Neuronal stem cell (in vitro differentiated cells): ENCODE results near the gene MGST2.

ENCODE experiments used
- DNase-seq: peaks from one replicate; pipeline ENCODE4 v3.0.0-alpha.2; 2013; ENCODE audit warnings: low spot score
- H2AFZ ChIP-seq: one replicate; pipeline ENCODE4 v1.6.1; 2013; ENCODE audit warnings: mild to moderate bottlenecking, low read length, inconsistent platforms
- H2AK5ac ChIP-seq: 2 replicates; pipeline ENCODE4 v1.6.1; 2013; ENCODE audit warnings: low read depth, mild to moderate bottlenecking, inconsistent platforms, low read length, moderate library complexity, mixed read lengths
- H2BK120ac ChIP-seq: 2 replicates; pipeline ENCODE4 v1.6.1; 2013; ENCODE audit warnings: low read depth, mild to moderate bottlenecking, inconsistent platforms, low read length, moderate library complexity, mixed read lengths
- H2BK12ac ChIP-seq: one replicate; pipeline ENCODE4 v1.6.1; 2013; ENCODE audit warnings: low read length, inconsistent platforms
- H2BK15ac ChIP-seq: 2 replicates; pipeline ENCODE4 v1.6.1; 2013; ENCODE audit warnings: mild to moderate bottlenecking, low read length, inconsistent platforms, mixed read lengths
- H2BK5ac ChIP-seq: one replicate; pipeline ENCODE4 v1.6.1; 2013; ENCODE audit warnings: inconsistent platforms, mild to moderate bottlenecking, low read length, moderate library complexity
- H3K14ac ChIP-seq: one replicate; pipeline ENCODE4 v1.6.1; 2013; ENCODE audit warnings: low read length, inconsistent platforms
- H3K18ac ChIP-seq: 2 replicates; pipeline ENCODE4 v1.6.1; 2013; ENCODE audit warnings: low read length, inconsistent platforms
- H3K23ac ChIP-seq: 2 replicates; pipeline ENCODE4 v1.6.1; 2013; ENCODE audit warnings: low read depth, mild to moderate bottlenecking, mixed read lengths, low read length, inconsistent platforms; ENCODE audit not compliant: poor library complexity
- H3K27ac ChIP-seq: replicated peaks from 3 replicates; pipeline ENCODE4 v1.5.1; 2013; ENCODE audit warnings: low read length, inconsistent platforms
- H3K27me3 ChIP-seq, 3 experiments: 2 replicates each; pipeline ENCODE4 v1.6.1; 2013; ENCODE audit warnings: low read length in 3 of 3, mild to moderate bottlenecking in 2 of 3, inconsistent platforms in 1 of 3, low read depth in 1 of 3, mixed read lengths in 1 of 3, moderate library complexity in 1 of 3; ENCODE audit not compliant: control insufficient read depth in 3 of 3, insufficient read depth in 3 of 3
- H3K36me3 ChIP-seq, 2 donors: replicated peaks in 1 of 2; 2 replicates each; pipeline ENCODE4 v1.6.1; 2013; ENCODE audit warnings: low read length in 2 of 2; ENCODE audit not compliant: control insufficient read depth in 2 of 2, insufficient read depth in 2 of 2
- H3K4ac ChIP-seq: 2 replicates; pipeline ENCODE4 v1.6.1; 2013; ENCODE audit warnings: inconsistent platforms, mild to moderate bottlenecking, low read length, moderate library complexity
- H3K4me1 ChIP-seq, 2 donors: 1 replicate in 1 of 2; 2 replicates in 1 of 2; pipeline ENCODE4 v1.6.1; 2013; ENCODE audit warnings: low read length in 2 of 2, low read depth in 1 of 2; ENCODE audit not compliant: control insufficient read depth in 2 of 2, insufficient read depth in 1 of 2
- H3K4me2 ChIP-seq: one replicate; pipeline ENCODE4 v1.6.1; 2013; ENCODE audit warnings: mild to moderate bottlenecking, low read length, inconsistent platforms; ENCODE audit not compliant: insufficient read depth, poor library complexity, severe bottlenecking
- H3K4me3 ChIP-seq, 2 donors: 2 replicates each; pipeline ENCODE4 v1.5.1; 2013; ENCODE audit warnings: low read length in 2 of 2, mild to moderate bottlenecking in 2 of 2, inconsistent platforms in 1 of 2, moderate library complexity in 1 of 2
- H3K79me1 ChIP-seq: one replicate; pipeline ENCODE4 v1.6.1; 2013; ENCODE audit warnings: low read depth, mild to moderate bottlenecking, inconsistent platforms, low read length, moderate library complexity
- H3K9ac ChIP-seq: one replicate; pipeline ENCODE4 v1.6.1; 2013; ENCODE audit warnings: mild to moderate bottlenecking, low read depth, low read length, inconsistent platforms; ENCODE audit not compliant: poor library complexity
- H3K9me3 ChIP-seq, 2 donors: replicated peaks in 1 of 2; 2 replicates each; pipeline versions ENCODE3 to v1.6.1; 2013; ENCODE audit warnings: low read length in 2 of 2, mild to moderate bottlenecking in 2 of 2, inconsistent platforms in 1 of 2, low read depth in 1 of 2, mixed read lengths in 1 of 2, moderate library complexity in 1 of 2; ENCODE audit not compliant: control insufficient read depth in 2 of 2, insufficient read depth in 1 of 2
- H4K8ac ChIP-seq: one replicate; pipeline ENCODE4 v1.6.1; 2013; ENCODE audit warnings: low read depth, mild to moderate bottlenecking, inconsistent platforms, low read length, moderate library complexity
- H4K91ac ChIP-seq: one replicate; pipeline ENCODE4 v1.6.1; 2013; ENCODE audit warnings: low read length, low read depth, mild to moderate bottlenecking, inconsistent platforms; ENCODE audit not compliant: poor library complexity
- WGBS, 2 donors: extraction: QIAGEN DNeasy Blood & Tissue Kit; methylation state at CpG; one replicate each; pipeline ENCODE4 v1.1.7; 2013; ENCODE audit warnings: missing lambda C conversion rate in 2 of 2, mixed read lengths in 1 of 2; ENCODE audit not compliant: insufficient read length in 2 of 2, insufficient replicate concordance in 1 of 2; ENCODE audit errors: extremely low coverage in 2 of 2; 5-methylcytosine and 5-hydroxymethylcytosine counted together

The MGST2 gene

GRCh38 chr4:139718358-139718757, 52.7 kb downstream of the MGST2 start:
- Histone ChIP-seq H3K14ac (no peak overlapping the region), H4K8ac (no peak overlapping the region), H4K91ac (no peak overlapping the region), H3K36me3 (peaks cover 10 to 30% of the 10 kb centered on the region in 2 donors), H3K4me2 (no peak overlapping the region), H2BK5ac (no peak overlapping the region), H3K27ac (no peak overlapping the region), H3K18ac (no peak overlapping the region), H3K27me3 (no peaks in the 10 kb centered on the region), H2BK120ac (no peak overlapping the region), H3K9me3 (no peaks in the 10 kb centered on the region), H2AFZ (no peak overlapping the region), H2AK5ac (no peak overlapping the region), H3K9ac (no peak overlapping the region), H3K23ac (peak overlapping the region; percentile 62), H2BK15ac (no peak overlapping the region), H3K79me1 (no peaks in the 10 kb centered on the region), H3K4me3 (no peak overlapping the region), H3K4ac (no peak overlapping the region), H2BK12ac (no peak overlapping the region), H3K4me1 (no peaks in the 10 kb centered on the region)
- WGBS, 2 donors: no CpG with 5 or more reads among the region's 6 CpGs
- no peak for DNase-seq

- H3K18ac ChIP-seq: no peak overlapping the region
- H2AFZ ChIP-seq: no peak overlapping the region
- H2BK12ac ChIP-seq: no peak overlapping the region
- H3K4me1 ChIP-seq: no peaks in the 10 kb centered on the region
- no peak overlapping the region for H3K27ac ChIP-seq
- H3K23ac ChIP-seq: peak overlapping the region; percentile 62
- no peak overlapping the region for H3K4ac ChIP-seq
- no peak overlapping the region for H2BK120ac ChIP-seq
- H2BK15ac ChIP-seq: no peak overlapping the region
- no peak for DNase-seq
- H2AK5ac ChIP-seq: no peak overlapping the region
- H3K9ac ChIP-seq: no peak overlapping the region
- no peaks in the 10 kb centered on the region for H3K79me1 ChIP-seq
- no peak overlapping the region for H3K4me2 ChIP-seq
- H4K91ac ChIP-seq: no peak overlapping the region
- no peak overlapping the region for H4K8ac ChIP-seq
- no CpG with 5 or more reads among the region's 10 CpGs for WGBS, 2 donors
- H3K14ac ChIP-seq: no peak overlapping the region
- H3K36me3 ChIP-seq: peaks cover 10 to 30% of the 10 kb centered on the region in 2 donors
- H3K9me3 ChIP-seq: no peaks in the 10 kb centered on the region
- H3K4me3 ChIP-seq: no peak overlapping the region
- H2BK5ac ChIP-seq: no peak overlapping the region
- H3K27me3 ChIP-seq: no peaks in the 10 kb centered on the region
Observed at GRCh38 chr4:139718833-139719232, 53.2 kb downstream of the MGST2 start.

- WGBS, 2 donors: no CpG with 5 or more reads among the region's 16 CpGs
- no peaks in the 10 kb centered on the region for H3K4me1 ChIP-seq
- peaks cover 10 to 33% of the 10 kb centered on the region in 2 donors for H3K36me3 ChIP-seq
- H4K91ac ChIP-seq: no peak overlapping the region
- H3K23ac ChIP-seq: peak overlapping the region; percentile 29
- no peak overlapping the region for H4K8ac ChIP-seq
- no peak overlapping the region for H2AFZ ChIP-seq
- no peak overlapping the region for H3K9ac ChIP-seq
- no peaks in the 10 kb centered on the region for H3K27me3 ChIP-seq
- H3K4me2 ChIP-seq: no peak overlapping the region
- H3K14ac ChIP-seq: no peak overlapping the region
- H2BK5ac ChIP-seq: no peak overlapping the region
- H2BK12ac ChIP-seq: no peak overlapping the region
- H3K4ac ChIP-seq: no peak overlapping the region
- H3K27ac ChIP-seq: no peak overlapping the region
- H3K4me3 ChIP-seq: peak overlapping the region in 1 of 2 donors; percentile 50
- no peak overlapping the region for H2BK15ac ChIP-seq
- no peak overlapping the region for H2AK5ac ChIP-seq
- no peaks in the 10 kb centered on the region for H3K9me3 ChIP-seq
- H3K79me1 ChIP-seq: no peaks in the 10 kb centered on the region
- DNase-seq: no peak
- no peak overlapping the region for H2BK120ac ChIP-seq
- H3K18ac ChIP-seq: no peak overlapping the region
Observed at GRCh38 chr4:139719381-139720101, 53.9 kb downstream of the MGST2 start.

- no peak overlapping the region for H3K27ac ChIP-seq
- peaks cover 10 to 33% of the 10 kb centered on the region in 2 donors for H3K36me3 ChIP-seq
- H2AFZ ChIP-seq: no peak overlapping the region
- H3K23ac ChIP-seq: no peak overlapping the region
- no peaks in the 10 kb centered on the region for H3K4me1 ChIP-seq
- no peak overlapping the region for H3K9ac ChIP-seq
- no CpG with 5 or more reads among the region's 6 CpGs for WGBS, 2 donors
- no peak overlapping the region for H4K8ac ChIP-seq
- no peaks in the 10 kb centered on the region for H3K27me3 ChIP-seq
- no peak for DNase-seq
- H2BK5ac ChIP-seq: no peak overlapping the region
- H3K4me3 ChIP-seq: no peak overlapping the region
- H2AK5ac ChIP-seq: no peak overlapping the region
- H2BK120ac ChIP-seq: no peak overlapping the region
- no peak overlapping the region for H3K14ac ChIP-seq
- H3K18ac ChIP-seq: no peak overlapping the region
- no peak overlapping the region for H3K4me2 ChIP-seq
- H2BK12ac ChIP-seq: no peak overlapping the region
- H4K91ac ChIP-seq: no peak overlapping the region
- no peak overlapping the region for H2BK15ac ChIP-seq
- no peaks in the 10 kb centered on the region for H3K79me1 ChIP-seq
- no peaks in the 10 kb centered on the region for H3K9me3 ChIP-seq
- no peak overlapping the region for H3K4ac ChIP-seq
Observed at GRCh38 chr4:139720806-139721205, 55.2 kb downstream of the MGST2 start.
